B cell (primary cell): ENCODE results near the gene CCDC144A.

Source experiments
- EZH2 ChIP-seq: IDR thresholded peaks from 2 replicates; pipeline ENCODE4 v1.6.1; 2012; ENCODE audit warnings: borderline replicate concordance, low read depth, mild to moderate bottlenecking, moderate library complexity, low read length; ENCODE audit not compliant: insufficient read depth, poor library complexity, severe bottlenecking
- TF ChIP-seq, protein P1 (sequence below): fragments of 200-600 bp; IDR thresholded peaks from one replicate; pipeline ENCODE4 v1.8.0; 2022; ENCODE audit warnings: antibody characterized with exemption, mild to moderate bottlenecking

- no peak for TF ChIP-seq EZH2
- TF ChIP-seq, protein P1, sequence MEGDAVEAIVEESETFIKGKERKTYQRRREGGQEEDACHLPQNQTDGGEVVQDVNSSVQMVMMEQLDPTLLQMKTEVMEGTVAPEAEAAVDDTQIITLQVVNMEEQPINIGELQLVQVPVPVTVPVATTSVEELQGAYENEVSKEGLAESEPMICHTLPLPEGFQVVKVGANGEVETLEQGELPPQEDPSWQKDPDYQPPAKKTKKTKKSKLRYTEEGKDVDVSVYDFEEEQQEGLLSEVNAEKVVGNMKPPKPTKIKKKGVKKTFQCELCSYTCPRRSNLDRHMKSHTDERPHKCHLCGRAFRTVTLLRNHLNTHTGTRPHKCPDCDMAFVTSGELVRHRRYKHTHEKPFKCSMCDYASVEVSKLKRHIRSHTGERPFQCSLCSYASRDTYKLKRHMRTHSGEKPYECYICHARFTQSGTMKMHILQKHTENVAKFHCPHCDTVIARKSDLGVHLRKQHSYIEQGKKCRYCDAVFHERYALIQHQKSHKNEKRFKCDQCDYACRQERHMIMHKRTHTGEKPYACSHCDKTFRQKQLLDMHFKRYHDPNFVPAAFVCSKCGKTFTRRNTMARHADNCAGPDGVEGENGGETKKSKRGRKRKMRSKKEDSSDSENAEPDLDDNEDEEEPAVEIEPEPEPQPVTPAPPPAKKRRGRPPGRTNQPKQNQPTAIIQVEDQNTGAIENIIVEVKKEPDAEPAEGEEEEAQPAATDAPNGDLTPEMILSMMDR = no peak
Observed at GRCh38 chr17:16649585-16649984, 40.5 kb upstream of the CCDC144A start.
